Epidermal melanocyte (primary cell): Measurements from ENCODE around the gene TRMT2B.
A peak's percentile ranks its signal among the peaks of the same experiment; 100 is the strongest.
"Not testable (repeated sequence)": the region's sequence is repeated elsewhere in the genome, so short reads cannot be mapped to it uniquely, and the experiment has no call there.

ENCODE experiments used
- DNase-seq: peaks from one replicate; pipeline ENCODE4 v3.0.0; 2011; ENCODE audit warnings: low spot score; ENCODE audit not compliant: insufficient read length

The TRMT2B gene, protein sequence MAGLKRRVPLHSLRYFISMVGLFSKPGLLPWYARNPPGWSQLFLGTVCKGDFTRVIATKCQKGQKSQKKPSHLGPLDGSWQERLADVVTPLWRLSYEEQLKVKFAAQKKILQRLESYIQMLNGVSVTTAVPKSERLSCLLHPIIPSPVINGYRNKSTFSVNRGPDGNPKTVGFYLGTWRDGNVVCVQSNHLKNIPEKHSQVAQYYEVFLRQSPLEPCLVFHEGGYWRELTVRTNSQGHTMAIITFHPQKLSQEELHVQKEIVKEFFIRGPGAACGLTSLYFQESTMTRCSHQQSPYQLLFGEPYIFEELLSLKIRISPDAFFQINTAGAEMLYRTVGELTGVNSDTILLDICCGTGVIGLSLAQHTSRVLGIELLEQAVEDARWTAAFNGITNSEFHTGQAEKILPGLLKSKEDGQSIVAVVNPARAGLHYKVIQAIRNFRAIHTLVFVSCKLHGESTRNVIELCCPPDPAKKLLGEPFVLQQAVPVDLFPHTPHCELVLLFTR

GRCh38 chrX:101051549-101052302 is at the start of gene TRMT2B:
TSS of gene TRMT2B (minus strand) at chrX:101052111. CDS start at chrX:101042289, 9,822 bp downstream.
- peak; percentile 48 for DNase-seq

- peak; percentile 82 for DNase-seq
These were observed 45.9 kb upstream of the TRMT2B start, which contains the start of gene CENPI for GRCh38 chrX:101097546-101098453. TSS of gene CENPI (plus strand) at chrX:101098204. CDS start at chrX:101101071, 2,867 bp downstream.

DNA sequence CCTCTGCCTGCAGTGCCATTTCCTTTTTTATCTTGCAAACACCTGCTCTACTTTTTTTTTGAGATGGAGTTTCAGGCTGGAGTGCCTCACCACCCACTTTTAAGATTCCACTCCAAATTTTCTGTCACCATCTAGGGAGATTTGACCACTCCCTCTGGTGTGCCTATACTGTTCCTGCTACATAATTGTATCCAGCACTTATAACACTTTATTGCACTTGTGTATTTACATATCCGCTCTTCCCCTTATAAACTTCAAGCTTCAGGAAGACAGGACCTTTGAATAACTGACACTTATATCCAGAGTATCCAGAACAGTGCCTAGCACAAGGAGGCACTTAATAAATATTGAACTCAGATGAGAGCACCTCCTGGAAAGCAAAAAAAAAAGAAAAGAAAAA is 39.9 kb upstream of the TRMT2B start:
- no peak for DNase-seq

DNA sequence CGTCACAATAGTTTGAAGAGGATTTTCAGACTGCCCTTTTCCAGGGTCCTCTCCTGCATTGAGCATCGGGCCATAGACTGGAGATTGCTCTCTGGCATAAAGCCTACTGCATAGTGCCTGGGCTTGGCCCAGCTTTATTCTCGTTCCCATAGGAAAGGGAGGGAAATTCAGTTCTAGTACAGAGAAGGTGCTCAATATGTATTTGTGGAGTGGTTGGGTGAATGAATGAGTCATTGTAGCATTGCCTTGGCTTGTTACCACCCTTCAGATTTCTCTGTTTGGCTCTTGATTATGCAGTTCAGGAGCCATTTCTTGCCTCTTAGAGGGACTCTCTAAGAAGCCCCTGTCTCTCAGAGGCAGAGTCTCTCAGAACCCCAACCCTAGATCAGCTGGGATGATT is 29.3 kb upstream of the TRMT2B start:
- DNase-seq, result no peak

DNA sequence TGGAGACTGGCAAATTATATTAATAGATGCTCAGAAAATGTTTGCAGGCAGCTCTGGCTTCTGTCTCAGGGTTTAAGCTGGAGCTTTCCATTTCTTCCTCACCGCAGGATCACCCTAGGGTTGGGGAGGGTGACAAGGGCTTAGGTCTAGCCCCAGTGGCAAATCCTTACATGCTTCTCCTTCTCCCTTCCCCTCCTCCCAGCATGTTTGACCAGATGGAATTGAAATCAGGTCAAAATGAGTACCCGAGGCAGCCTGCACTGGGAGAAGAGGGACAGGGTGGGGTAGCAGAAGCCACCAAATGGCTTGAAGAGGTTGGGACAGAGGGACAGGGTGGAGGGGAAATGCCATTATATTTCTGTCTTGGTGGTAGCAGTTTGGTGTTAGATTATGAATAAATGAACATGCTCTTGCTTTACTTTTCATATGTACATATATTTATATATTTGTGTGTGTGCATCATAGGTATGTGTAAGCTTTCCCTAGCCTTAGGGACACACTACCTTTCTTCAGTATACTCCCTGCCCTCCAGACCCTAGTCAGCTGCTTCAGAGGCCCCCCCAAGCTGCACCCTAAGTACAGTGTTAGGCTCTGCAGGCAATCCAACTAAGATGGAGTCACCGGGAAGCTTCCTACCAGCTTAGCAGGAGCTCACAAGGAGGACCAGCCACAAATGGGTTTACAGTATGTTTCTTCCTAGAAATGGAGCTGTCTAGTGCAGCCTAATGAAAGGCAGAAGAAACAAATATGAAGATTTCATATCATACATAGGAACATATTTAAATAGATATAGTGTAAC is 28.6 kb upstream of the TRMT2B start:
- no peak for DNase-seq

DNA sequence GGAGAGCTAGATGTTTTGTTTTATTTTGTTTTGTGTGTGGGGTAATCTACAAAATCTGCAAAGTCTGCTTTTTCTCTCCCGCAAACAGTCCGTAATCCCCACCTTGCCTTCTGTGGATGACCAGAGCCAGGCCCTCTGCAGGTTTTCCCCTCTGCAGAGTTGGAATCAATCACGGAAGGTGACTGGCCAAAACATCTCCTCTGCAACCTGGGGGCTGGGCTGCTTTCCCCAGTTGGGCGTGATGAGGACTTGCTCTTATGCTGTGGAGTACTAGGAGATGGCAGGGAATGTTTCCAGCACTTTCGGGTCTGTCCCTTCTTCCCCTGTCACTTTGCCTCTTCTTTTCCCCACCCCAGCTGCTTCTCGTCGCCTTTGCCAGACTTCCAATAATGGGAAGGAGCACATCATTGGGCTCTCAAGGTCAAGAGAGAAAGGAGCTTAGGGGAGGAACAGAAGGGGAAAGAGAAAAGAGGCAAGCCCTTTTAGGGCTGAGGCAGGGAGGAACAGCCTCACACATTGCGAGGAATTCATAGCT is 27.9 kb upstream of the TRMT2B start:
- DNase-seq, result no peak

GRCh38 chrX:101078716-101079598 is 27.0 kb upstream of the TRMT2B start, which contains the start of gene TMEM35A:
TSS of gene TMEM35A (plus strand) at chrX:101078879. CDS start at chrX:101079003, 124 bp downstream.
- no peak for DNase-seq

DNA sequence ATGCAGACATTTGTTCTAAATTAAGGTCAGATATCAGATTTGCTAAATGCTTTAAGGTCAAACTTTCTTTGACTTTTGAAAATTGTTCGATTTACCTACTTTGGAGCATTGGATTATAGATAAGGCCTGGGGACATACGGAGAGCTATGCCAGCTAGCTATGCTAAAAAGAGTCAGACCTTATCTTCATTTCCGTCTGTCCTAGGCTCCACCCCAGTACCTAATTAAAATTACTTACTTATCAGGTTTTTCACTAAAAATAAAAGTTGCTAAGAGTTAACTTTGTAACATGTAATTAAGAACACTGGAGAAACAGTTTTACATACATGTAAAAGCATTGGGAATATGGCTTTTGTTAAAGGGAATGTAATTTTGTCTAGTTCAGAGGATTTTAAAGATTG is 19.7 kb upstream of the TRMT2B start:
- no peak for DNase-seq

DNA sequence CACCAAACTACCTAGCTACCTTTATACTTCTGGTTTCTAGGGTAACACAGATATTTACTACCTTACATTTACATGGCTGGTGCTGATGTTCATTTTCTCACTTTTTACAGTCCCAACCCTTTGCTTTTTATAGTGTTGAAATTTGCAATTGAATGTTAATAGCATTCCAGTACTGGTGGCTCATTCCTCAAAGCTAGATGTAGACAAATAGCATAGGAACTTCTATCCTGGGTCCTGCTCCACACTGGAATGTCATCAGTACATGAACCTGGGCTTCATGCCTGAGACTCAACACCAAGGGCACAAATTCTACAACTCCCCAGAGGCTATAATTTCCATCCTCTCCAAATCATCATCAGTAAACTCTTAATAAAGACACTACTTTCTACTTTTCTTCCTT is 10.3 kb upstream of the TRMT2B start:
- DNase-seq, result no peak

DNA sequence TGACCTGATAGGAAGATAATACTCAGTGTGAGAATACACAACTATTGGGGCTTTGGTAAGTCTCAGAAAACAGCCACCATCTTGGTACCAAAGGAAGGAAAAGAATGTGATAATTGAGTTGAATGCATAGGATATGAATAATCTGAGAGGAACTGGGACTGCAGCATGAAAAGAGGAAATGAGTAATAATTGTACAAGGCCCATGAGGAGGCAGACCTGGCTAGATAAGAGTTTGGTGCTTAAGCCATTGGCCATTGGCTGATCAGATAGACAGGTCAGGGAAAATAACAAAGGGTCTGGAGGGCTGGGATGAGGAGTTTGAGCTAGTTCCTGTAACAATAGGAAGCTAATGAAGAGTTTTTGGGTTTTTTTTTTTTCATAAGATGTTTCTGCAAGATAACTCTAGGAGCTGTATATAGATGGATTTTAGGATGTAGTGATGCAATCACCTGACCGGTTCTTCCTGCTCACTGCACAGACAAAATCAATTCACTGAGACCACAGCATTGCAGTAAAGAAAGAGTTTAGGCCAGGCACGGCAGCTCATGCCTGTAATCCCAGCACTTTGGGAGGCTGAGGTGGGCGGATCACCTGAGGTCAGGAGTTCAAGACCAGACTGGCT is 5.3 kb upstream of the TRMT2B start:
- no peak for DNase-seq

DNA sequence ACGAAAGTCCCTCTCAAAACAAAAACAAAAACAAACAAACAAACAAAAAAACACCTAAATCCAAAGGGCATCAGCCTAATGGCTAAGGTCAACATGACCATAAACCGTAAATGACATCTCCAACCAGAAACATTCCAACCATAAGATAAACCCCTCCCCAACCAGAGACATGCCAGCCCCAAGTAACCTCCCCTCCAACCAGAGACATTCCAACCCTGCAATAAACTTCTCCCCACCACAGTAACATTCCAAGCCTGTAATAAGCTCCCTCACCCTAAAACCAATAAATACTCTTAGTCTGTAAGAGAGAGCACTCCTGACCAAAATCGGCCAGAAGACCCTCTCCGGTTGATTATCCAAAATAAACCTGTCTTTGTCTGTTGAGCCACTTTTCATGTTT is 4.6 kb upstream of the TRMT2B start:
- DNase-seq, result not testable (repeated sequence)

GRCh38 chrX:101051153-101051548 is 760 bp downstream of the TRMT2B start:
- DNase-seq, result no peak

DNA sequence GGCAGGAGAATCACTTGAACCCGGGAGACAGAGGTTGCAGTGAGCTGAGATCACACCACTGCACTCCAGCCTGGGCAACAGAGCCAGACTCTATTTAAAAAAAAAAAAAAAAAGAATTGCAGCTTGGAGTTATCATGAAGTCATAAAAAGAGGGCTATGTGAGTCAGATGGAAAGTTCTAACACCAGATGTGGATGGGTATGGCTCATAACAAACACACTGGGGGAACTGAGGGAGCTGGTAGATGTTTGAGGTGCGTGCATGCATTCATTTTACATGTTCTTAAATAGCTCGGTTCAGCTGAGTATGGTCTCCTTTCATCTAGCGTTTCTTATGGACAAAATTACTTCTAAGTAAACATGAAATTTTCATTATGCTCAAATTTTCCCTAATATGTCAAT is 11.7 kb downstream of the TRMT2B start:
- no peak for DNase-seq

DNA sequence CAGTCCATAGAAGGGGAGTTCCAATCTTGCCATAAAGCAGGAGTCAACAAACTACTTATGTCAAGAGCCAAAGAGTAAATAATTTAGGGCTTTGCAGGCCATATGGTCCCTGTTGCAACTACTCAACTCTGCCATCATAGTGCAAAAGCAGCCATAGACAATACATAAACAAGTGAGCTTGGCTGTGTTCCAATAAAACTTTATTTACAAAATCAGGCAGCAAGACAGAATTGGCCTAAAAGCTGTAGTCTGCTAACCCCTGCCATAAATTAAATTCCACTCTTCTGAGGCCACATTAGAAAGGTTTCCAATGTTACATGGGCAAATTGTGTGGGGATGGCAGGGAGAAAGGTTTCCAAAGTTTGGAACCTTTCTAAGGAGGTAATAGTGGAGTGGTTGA is 14.7 kb downstream of the TRMT2B start:
- DNase-seq, result no peak

DNA sequence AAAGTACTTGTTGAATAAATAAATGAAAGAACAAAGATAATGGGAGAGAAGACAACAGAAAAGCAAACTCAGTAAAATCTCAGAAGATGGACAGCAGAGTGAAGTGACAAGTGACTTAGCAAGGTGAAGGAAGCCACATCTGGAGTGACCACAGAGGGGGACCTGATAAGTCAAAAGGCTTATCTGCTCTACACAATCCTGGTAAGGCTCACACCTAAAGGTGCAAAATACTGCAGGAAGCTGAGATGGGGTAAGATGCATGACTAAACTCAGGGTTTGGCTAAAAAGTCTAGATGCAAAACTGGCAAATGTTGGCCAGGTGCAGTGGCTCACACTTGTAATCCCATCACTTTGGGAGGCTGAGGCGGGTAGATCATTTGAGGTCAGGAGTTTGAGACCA is 22.2 kb downstream of the TRMT2B start:
- DNase-seq, result no peak

DNA sequence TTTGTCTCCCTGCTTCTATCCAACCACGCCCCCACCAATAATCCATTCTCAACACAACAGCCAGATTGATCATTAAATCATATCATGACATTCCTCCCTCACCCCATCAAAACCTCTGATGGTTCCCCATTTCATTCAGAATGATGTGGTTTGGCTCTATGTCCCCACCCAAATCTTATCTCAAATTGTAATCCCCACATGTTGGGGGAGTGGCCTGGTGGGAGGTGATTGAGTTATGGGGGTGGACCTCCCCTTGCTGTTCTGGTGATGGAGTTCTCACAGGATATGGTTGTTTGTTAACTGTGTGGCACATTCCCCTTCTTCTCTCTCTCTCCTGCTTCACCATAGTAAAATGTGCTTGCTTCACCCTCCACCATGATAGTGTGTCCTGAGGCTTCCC is 23.3 kb downstream of the TRMT2B start:
- no peak for DNase-seq

GRCh38 chrX:101025126-101025525 is 26.8 kb downstream of the TRMT2B start:
- DNase-seq, result no peak

GRCh38 chrX:101022020-101022419 is 29.9 kb downstream of the TRMT2B start:
- DNase-seq, result no peak

GRCh38 chrX:101012031-101012430 is 39.9 kb downstream of the TRMT2B start:
- DNase-seq, result not testable (repeated sequence)
